Peyer's patch (tissue), 4 donors: ENCODE data around the gene PGM1. TPM values are rescaled to one million over a fixed set of nuclear protein-coding genes. Genes with fewer than 3 reads are reported as not detected.

Experiments
- DNase-seq, 3 donors: peaks; one replicate each; pipeline ENCODE4 v3.0.0-alpha.2; 2017 to 2019
- H3K27ac ChIP-seq, 4 donors: fragments of 200-600 bp; sonication (generic); one replicate each; pipeline ENCODE4 v1.5.1; 2016 to 2019
- H3K27me3 ChIP-seq, 2 donors: fragments of 200-600 bp; sonication (generic); one replicate each; pipeline ENCODE4 v1.5.1; 2019
- H3K36me3 ChIP-seq, 3 donors: fragments of 200-600 bp; sonication (generic); one replicate each; pipeline ENCODE4 v1.5.1; 2016 to 2019
- H3K4me1 ChIP-seq, 4 donors: fragments of 200-600 bp; sonication (generic); one replicate each; pipeline ENCODE4 v1.5.1; 2016 to 2019
- H3K4me3 ChIP-seq, 4 donors: fragments of 200-600 bp; sonication (generic); 1 replicate in 3 of 4; 2 replicates in 1 of 4; pipeline ENCODE4 v1.5.1; 2016 to 2019; ENCODE audit warnings: mild to moderate bottlenecking in 1 of 4
- H3K9me3 ChIP-seq, 4 donors: fragments of 200-600 bp; sonication (generic); one replicate each; pipeline ENCODE4 v1.5.1; 2016 to 2019; ENCODE audit warnings: mild to moderate bottlenecking in 1 of 4
- POLR2A ChIP-seq, 2 donors: fragments of 450-650 bp; IDR thresholded peaks; one replicate each; pipeline ENCODE4 v1.5.1; 2017; ENCODE audit warnings: antibody characterized with exemption in 2 of 2, mild to moderate bottlenecking in 2 of 2, moderate library complexity in 2 of 2
- total RNA-seq, 4 donors: library from RNA; depleted of rRNA; stranded (reverse); fragments of >200 nt; gene quantifications; one replicate each; pipeline ENCODE4 v1.1.0, GENCODE V29; 2016
- TF ChIP-seq, protein P1 (sequence below), 6 experiments: fragments of 450-650 bp in 4 of 6; fragments of 200-600 bp in 2 of 6; sonication (generic) in 1 of 6; IDR thresholded peaks; one replicate each; pipeline ENCODE4 v1.5.1; 2017 to 2019; ENCODE audit warnings: antibody characterized with exemption in 6 of 6, mild to moderate bottlenecking in 3 of 6, moderate library complexity in 1 of 6

Gene PGM1
- total RNA-seq, 4 donors from 2014 or later: 62.7 to 97.2 (median 75.3) TPM

- no peak for DNase-seq
- TF ChIP-seq, protein P1, sequence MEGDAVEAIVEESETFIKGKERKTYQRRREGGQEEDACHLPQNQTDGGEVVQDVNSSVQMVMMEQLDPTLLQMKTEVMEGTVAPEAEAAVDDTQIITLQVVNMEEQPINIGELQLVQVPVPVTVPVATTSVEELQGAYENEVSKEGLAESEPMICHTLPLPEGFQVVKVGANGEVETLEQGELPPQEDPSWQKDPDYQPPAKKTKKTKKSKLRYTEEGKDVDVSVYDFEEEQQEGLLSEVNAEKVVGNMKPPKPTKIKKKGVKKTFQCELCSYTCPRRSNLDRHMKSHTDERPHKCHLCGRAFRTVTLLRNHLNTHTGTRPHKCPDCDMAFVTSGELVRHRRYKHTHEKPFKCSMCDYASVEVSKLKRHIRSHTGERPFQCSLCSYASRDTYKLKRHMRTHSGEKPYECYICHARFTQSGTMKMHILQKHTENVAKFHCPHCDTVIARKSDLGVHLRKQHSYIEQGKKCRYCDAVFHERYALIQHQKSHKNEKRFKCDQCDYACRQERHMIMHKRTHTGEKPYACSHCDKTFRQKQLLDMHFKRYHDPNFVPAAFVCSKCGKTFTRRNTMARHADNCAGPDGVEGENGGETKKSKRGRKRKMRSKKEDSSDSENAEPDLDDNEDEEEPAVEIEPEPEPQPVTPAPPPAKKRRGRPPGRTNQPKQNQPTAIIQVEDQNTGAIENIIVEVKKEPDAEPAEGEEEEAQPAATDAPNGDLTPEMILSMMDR (IDR thresholded peaks at IDR 0.05): no peak
- TF ChIP-seq POLR2A (IDR thresholded peaks at IDR 0.05): no peak
- H3K36me3 ChIP-seq: no peaks in the 10 kb centered on the region
- no peak overlapping the region for H3K27ac ChIP-seq
- H3K9me3 ChIP-seq: no peaks in the 10 kb centered on the region
- H3K27me3 ChIP-seq: no peaks in the 10 kb centered on the region
- peaks cover 0 to 4% (median 0%) of the 10 kb centered on the region in 4 donors for H3K4me1 ChIP-seq
- H3K4me3 ChIP-seq: no peak overlapping the region
These were observed 19.4 kb downstream of the PGM1 start for GRCh38 chr1:63612564-63612963.

DNA sequence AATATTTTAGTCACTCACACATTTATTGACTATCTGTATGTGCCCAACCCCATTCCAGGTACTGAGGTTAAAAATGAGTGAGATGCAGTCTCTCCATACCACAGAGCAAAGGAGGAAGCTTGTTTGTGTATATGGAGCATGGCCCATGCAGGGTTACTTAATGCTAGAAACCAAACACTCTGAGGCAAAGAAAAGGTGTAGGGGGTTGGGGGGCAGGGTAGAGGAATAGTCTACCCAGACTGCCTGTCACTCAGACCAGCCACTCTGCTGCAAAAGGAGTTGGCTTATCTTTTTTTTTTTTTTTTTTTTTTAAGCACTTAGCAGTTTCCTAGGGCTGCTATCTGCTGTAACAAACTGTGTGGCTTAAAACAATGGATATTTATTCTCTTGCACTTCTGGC is 19.8 kb downstream of the PGM1 start:
- H3K27ac ChIP-seq: no peak overlapping the region
- H3K4me3 ChIP-seq: no peak overlapping the region
- no peaks in the 10 kb centered on the region for H3K27me3 ChIP-seq
- no peak for DNase-seq
- TF ChIP-seq, protein P1 (IDR thresholded peaks at IDR 0.05): no peak
- no peak for TF ChIP-seq POLR2A (IDR thresholded peaks at IDR 0.05)
- H3K9me3 ChIP-seq: no peaks in the 10 kb centered on the region
- H3K4me1 ChIP-seq: peaks cover 0 to 4% (median 0%) of the 10 kb centered on the region in 4 donors
- no peaks in the 10 kb centered on the region for H3K36me3 ChIP-seq

- no peak overlapping the region for H3K4me3 ChIP-seq
- peaks cover 0 to 4% (median 0%) of the 10 kb centered on the region in 4 donors for H3K4me1 ChIP-seq
- no peak overlapping the region for H3K27ac ChIP-seq
- no peaks in the 10 kb centered on the region for H3K9me3 ChIP-seq
- no peaks in the 10 kb centered on the region for H3K36me3 ChIP-seq
- H3K27me3 ChIP-seq: no peaks in the 10 kb centered on the region
- peak in 2 of 3 donors; percentile 47 to 82 for DNase-seq
- TF ChIP-seq, protein P1 (IDR thresholded peaks at IDR 0.05): peak; percentile 57 to 84 (median 80)
- TF ChIP-seq POLR2A (IDR thresholded peaks at IDR 0.05): no peak
These were observed 22.7 kb downstream of the PGM1 start for GRCh38 chr1:63615768-63616420.

DNA sequence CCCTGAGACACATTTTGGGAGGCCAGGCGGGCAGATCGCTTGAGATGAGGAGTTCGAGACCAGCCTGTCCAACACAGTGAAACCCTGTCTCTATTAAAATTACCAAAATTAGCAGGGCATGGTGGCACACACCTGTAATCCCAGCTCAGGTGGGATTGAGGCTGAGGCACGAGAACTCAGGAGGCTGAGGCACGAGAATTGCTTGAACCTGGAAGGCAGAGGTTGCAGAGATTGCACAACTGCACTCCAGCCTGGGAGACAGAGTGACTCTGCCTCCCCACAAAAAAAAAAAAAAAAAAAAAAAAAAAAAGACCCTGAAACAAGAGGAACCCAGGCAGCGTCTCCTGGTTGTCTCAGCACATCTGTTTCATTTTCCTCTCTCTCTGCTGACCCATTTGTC is 24.2 kb downstream of the PGM1 start:
- TF ChIP-seq, protein P1 (IDR thresholded peaks at IDR 0.05): no peak
- no peak for TF ChIP-seq POLR2A (IDR thresholded peaks at IDR 0.05)
- H3K4me3 ChIP-seq: no peak overlapping the region
- H3K4me1 ChIP-seq: no peaks in the 10 kb centered on the region
- H3K36me3 ChIP-seq: no peaks in the 10 kb centered on the region
- H3K27me3 ChIP-seq: no peaks in the 10 kb centered on the region
- no peak overlapping the region for H3K27ac ChIP-seq
- DNase-seq: no peak
- no peaks in the 10 kb centered on the region for H3K9me3 ChIP-seq

DNA sequence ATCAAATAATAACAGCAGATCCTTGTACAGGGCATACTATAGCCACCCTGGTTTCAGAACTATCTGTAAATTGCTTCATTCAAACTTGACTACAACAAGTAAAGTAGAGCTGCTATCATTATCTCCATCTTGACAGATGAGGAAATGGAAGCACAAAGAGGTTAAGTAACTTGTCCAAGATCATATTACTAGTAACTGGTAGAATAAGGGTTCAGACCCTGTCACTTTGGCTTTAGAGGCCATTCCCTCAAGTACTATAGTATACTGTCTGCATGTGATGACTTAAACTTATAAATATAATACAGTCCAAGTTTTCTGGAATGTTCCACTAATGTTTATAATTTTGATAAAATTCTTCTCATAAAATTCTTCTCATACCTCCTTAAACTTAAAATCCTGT is 24.8 kb downstream of the PGM1 start:
- no peak overlapping the region for H3K27ac ChIP-seq

More for the DNA sequence above, 24.8 kb downstream of the PGM1 start:
- no peaks in the 10 kb centered on the region for H3K9me3 ChIP-seq
- DNase-seq: no peak
- H3K4me3 ChIP-seq: no peak overlapping the region
- no peaks in the 10 kb centered on the region for H3K4me1 ChIP-seq
- no peaks in the 10 kb centered on the region for H3K36me3 ChIP-seq
- H3K27me3 ChIP-seq: no peaks in the 10 kb centered on the region
- TF ChIP-seq POLR2A (IDR thresholded peaks at IDR 0.05): no peak
- TF ChIP-seq, protein P1 (IDR thresholded peaks at IDR 0.05): no peak
